H9 (cell line): ENCODE data around the gene PSAPL1. TPM values are rescaled to one million over a fixed set of nuclear protein-coding genes. Genes with fewer than 3 reads are reported as not detected.
A peak's percentile ranks its signal among the peaks of the same experiment; 100 is the strongest.

Experiments used
- DNase-seq: peaks from one replicate; pipeline ENCODE4 v3.0.0-alpha.2; 2017
- H2AFZ ChIP-seq: one replicate; pipeline ENCODE4 v1.6.1; 2013; ENCODE audit warnings: mild to moderate bottlenecking, low read length, control low read depth, moderate library complexity
- H2AK5ac ChIP-seq: 2 replicates; pipeline ENCODE4 v1.6.1; 2013; ENCODE audit warnings: low read length, control low read depth, mixed read lengths; ENCODE audit not compliant: insufficient read length
- H2BK120ac ChIP-seq: one replicate; pipeline ENCODE4 v1.6.1; 2013; ENCODE audit warnings: low read depth, mild to moderate bottlenecking, low read length, control low read depth, inconsistent platforms; ENCODE audit not compliant: poor library complexity, severe bottlenecking
- H2BK12ac ChIP-seq: 2 replicates; pipeline ENCODE4 v1.6.1; 2013; ENCODE audit warnings: low read length, control low read depth, mixed read lengths, low read depth; ENCODE audit not compliant: insufficient read length
- H2BK15ac ChIP-seq: 2 replicates; pipeline ENCODE4 v1.6.1; 2013; ENCODE audit warnings: low read depth, low read length, control low read depth
- H2BK20ac ChIP-seq: one replicate; pipeline ENCODE4 v1.6.1; 2013; ENCODE audit warnings: low read depth, mild to moderate bottlenecking, low read length, control low read depth, inconsistent platforms; ENCODE audit not compliant: poor library complexity, severe bottlenecking
- H2BK5ac ChIP-seq: 2 replicates; pipeline ENCODE4 v1.6.1; 2013; ENCODE audit warnings: low read length, control low read depth, mixed read lengths; ENCODE audit not compliant: insufficient read length
- H3K14ac ChIP-seq: 2 replicates; pipeline ENCODE4 v1.6.1; 2013; ENCODE audit warnings: low read length, control low read depth; ENCODE audit not compliant: insufficient read depth
- H3K18ac ChIP-seq: 2 replicates; pipeline ENCODE4 v1.6.1; 2013; ENCODE audit warnings: low read depth, mild to moderate bottlenecking, mixed read lengths, low read length, control low read depth; ENCODE audit not compliant: insufficient read length
- H3K23ac ChIP-seq: 2 replicates; pipeline ENCODE4 v1.6.1; 2013; ENCODE audit warnings: low read length, control low read depth, mixed read lengths, low read depth; ENCODE audit not compliant: insufficient read length
- H3K23me2 ChIP-seq: 2 replicates; pipeline ENCODE4 v1.6.1; 2013; ENCODE audit warnings: low read depth, mild to moderate bottlenecking, mixed read lengths, low read length, control low read depth; ENCODE audit not compliant: insufficient read length, poor library complexity, severe bottlenecking
- H3K27ac ChIP-seq: 2 replicates; pipeline ENCODE4 v1.5.1; 2013; ENCODE audit warnings: low read length, control low read depth, mixed read lengths, low read depth; ENCODE audit not compliant: insufficient read length
- H3K27me3 ChIP-seq: 2 replicates; pipeline ENCODE4 v1.6.1; 2013; ENCODE audit warnings: low read length, control low read depth, inconsistent platforms; ENCODE audit not compliant: insufficient read depth
- H3K4ac ChIP-seq: 2 replicates; pipeline ENCODE4 v1.6.1; 2013; ENCODE audit warnings: low read depth, mild to moderate bottlenecking, control low read depth, inconsistent platforms, low read length, moderate library complexity
- H3K4me1 ChIP-seq: 2 replicates; pipeline ENCODE4 v1.6.1; 2013; ENCODE audit warnings: low read length, control low read depth, inconsistent platforms; ENCODE audit not compliant: insufficient read depth
- H3K4me2 ChIP-seq: 2 replicates; pipeline ENCODE4 v1.6.1; 2013; ENCODE audit warnings: low read length, control low read depth, mixed read lengths; ENCODE audit not compliant: insufficient read length, insufficient read depth
- H3K56ac ChIP-seq: 2 replicates; pipeline ENCODE4 v1.6.1; 2013; ENCODE audit warnings: low read depth, mild to moderate bottlenecking, mixed read lengths, low read length, control low read depth; ENCODE audit not compliant: insufficient read length
- H3K79me1 ChIP-seq: 2 replicates; pipeline ENCODE4 v1.6.1; 2013; ENCODE audit warnings: low read depth, mild to moderate bottlenecking, moderate library complexity, low read length, control low read depth, inconsistent platforms; ENCODE audit not compliant: insufficient read depth, poor library complexity, severe bottlenecking
- H3K79me2 ChIP-seq: 2 replicates; pipeline ENCODE4 v1.6.1; 2013; ENCODE audit warnings: low read length, control low read depth, inconsistent platforms; ENCODE audit not compliant: insufficient read depth
- H3K9ac ChIP-seq: 2 replicates; pipeline ENCODE4 v1.6.1; 2013; ENCODE audit warnings: low read length, control low read depth, mixed read lengths; ENCODE audit not compliant: insufficient read length; ENCODE audit errors: extremely low read depth
- H3K9me3 ChIP-seq: one replicate; pipeline ENCODE4 v1.6.1; 2013; ENCODE audit warnings: low read depth, low read length, inconsistent platforms; ENCODE audit not compliant: control insufficient read depth
- H3T11ph ChIP-seq: one replicate; pipeline ENCODE4 v1.6.1; 2013; ENCODE audit warnings: mild to moderate bottlenecking, low read length, control low read depth, inconsistent platforms
- H4K20me1 ChIP-seq: one replicate; pipeline ENCODE4 v1.6.1; 2013; ENCODE audit not compliant: control insufficient read depth, insufficient read length, insufficient read depth
- H4K5ac ChIP-seq: 2 replicates; pipeline ENCODE4 v1.6.1; 2013; ENCODE audit warnings: low read depth, mild to moderate bottlenecking, mixed read lengths, low read length, control low read depth; ENCODE audit not compliant: insufficient read length
- H4K8ac ChIP-seq: replicated peaks from 2 replicates; pipeline ENCODE4 v1.6.1; 2013; ENCODE audit warnings: low read length, control low read depth, mixed read lengths, low read depth; ENCODE audit not compliant: insufficient read length
- H4K91ac ChIP-seq: 2 replicates; pipeline ENCODE4 v1.6.1; 2013; ENCODE audit warnings: low read depth, mild to moderate bottlenecking, moderate library complexity, mixed read lengths, low read length, control low read depth; ENCODE audit not compliant: insufficient read length
- H3K27ac Mint-ChIP-seq, 3 experiments: 2 replicates in 2 of 3; 3 replicates in 1 of 3; pipeline ENCODE4 v1.8.0; 2020 to 2021; ENCODE audit warnings: mixed read lengths in 3 of 3, mild to moderate bottlenecking in 1 of 3, moderate library complexity in 1 of 3
- H3K27me3 Mint-ChIP-seq: 2 replicates; pipeline ENCODE4 v1.8.0; 2021; ENCODE audit warnings: low read depth, mild to moderate bottlenecking, moderate library complexity, mixed read lengths
- H3K36me3 Mint-ChIP-seq, 3 experiments: 2 replicates in 2 of 3; 3 replicates in 1 of 3; pipeline ENCODE4 v1.8.0; 2020 to 2021; ENCODE audit warnings: low read depth in 3 of 3, mixed read lengths in 3 of 3; ENCODE audit not compliant: insufficient read depth in 1 of 3
- H3K4me1 Mint-ChIP-seq, 2 experiments: 2 replicates each; pipeline ENCODE4 v1.8.0; 2020; ENCODE audit warnings: mixed read lengths in 2 of 2
- H3K4me3 Mint-ChIP-seq, 2 experiments: 2 replicates in 1 of 2; 3 replicates in 1 of 2; pipeline ENCODE4 v1.8.0; 2020 to 2021; ENCODE audit warnings: mild to moderate bottlenecking in 2 of 2, mixed read lengths in 2 of 2, moderate library complexity in 1 of 2
- H3K9me3 Mint-ChIP-seq, 2 experiments: 2 replicates in 1 of 2; 3 replicates in 1 of 2; pipeline ENCODE4 v1.8.0; 2020; ENCODE audit warnings: mild to moderate bottlenecking in 2 of 2, mixed read lengths in 2 of 2, moderate library complexity in 1 of 2
- WGBS: extraction: QIAGEN DNeasy Blood & Tissue Kit; methylation state at CpG from one replicate; pipeline ENCODE4 v1.1.7; 2013; ENCODE audit warnings: missing lambda C conversion rate, low lambda C conversion rate, mixed read lengths; ENCODE audit not compliant: insufficient read length; ENCODE audit errors: extremely low coverage; 5-methylcytosine and 5-hydroxymethylcytosine counted together
- total RNA-seq: library from RNA; stranded (reverse); gene quantifications from 2 replicates; pipeline ENCODE4 v1.2.1, GENCODE V29; 2021
- TF ChIP-seq, protein P1 (sequence below): fragments of 200-600 bp; sonication (generic); conservative IDR thresholded peaks from 3 replicates; pipeline ENCODE4 v1.8.0; 2021; ENCODE audit warnings: antibody characterized with exemption, mild to moderate bottlenecking

The PSAPL1 gene
- total RNA-seq, 1 experiment from 2014 or later, result 0.04 TPM

DNA sequence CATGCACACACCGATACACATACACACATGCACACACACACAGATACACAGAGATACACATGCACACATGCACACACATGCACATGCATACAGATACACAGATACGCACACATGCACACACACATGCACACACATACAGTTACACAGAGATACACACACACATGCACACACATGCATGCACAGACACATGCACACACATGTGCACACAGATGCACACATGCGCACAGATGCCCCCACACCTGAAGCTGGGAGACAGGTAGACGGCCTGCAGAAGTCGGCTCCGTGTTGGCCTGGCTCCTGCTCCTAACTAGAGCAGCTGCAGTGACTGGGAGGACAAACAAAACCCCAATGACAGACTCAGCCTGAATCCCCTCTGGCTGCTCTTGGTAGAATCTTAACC, 46.8 kb downstream of the PSAPL1 start:
- H2AFZ ChIP-seq, result no peak overlapping the region
- TF ChIP-seq, protein P1, sequence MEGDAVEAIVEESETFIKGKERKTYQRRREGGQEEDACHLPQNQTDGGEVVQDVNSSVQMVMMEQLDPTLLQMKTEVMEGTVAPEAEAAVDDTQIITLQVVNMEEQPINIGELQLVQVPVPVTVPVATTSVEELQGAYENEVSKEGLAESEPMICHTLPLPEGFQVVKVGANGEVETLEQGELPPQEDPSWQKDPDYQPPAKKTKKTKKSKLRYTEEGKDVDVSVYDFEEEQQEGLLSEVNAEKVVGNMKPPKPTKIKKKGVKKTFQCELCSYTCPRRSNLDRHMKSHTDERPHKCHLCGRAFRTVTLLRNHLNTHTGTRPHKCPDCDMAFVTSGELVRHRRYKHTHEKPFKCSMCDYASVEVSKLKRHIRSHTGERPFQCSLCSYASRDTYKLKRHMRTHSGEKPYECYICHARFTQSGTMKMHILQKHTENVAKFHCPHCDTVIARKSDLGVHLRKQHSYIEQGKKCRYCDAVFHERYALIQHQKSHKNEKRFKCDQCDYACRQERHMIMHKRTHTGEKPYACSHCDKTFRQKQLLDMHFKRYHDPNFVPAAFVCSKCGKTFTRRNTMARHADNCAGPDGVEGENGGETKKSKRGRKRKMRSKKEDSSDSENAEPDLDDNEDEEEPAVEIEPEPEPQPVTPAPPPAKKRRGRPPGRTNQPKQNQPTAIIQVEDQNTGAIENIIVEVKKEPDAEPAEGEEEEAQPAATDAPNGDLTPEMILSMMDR, result no peak
- H3K27me3 Mint-ChIP-seq, result peaks cover 4% of the 10 kb centered on the region
- H3K36me3 Mint-ChIP-seq, result no peaks in the 10 kb centered on the region
- no peaks in the 10 kb centered on the region for H3K79me2 ChIP-seq
- H3K23ac ChIP-seq, result no peak overlapping the region
- H2AK5ac ChIP-seq, result no peak overlapping the region
- H3K27ac Mint-ChIP-seq, result no peak overlapping the region
- H3K4ac ChIP-seq, result no peak overlapping the region
- peak; percentile 27 for DNase-seq
- H4K91ac ChIP-seq, result no peak overlapping the region
- no peak overlapping the region for H2BK12ac ChIP-seq
- H3K9me3 ChIP-seq, result no peaks in the 10 kb centered on the region
- H3K23me2 ChIP-seq, result no peaks in the 10 kb centered on the region
- no peaks in the 10 kb centered on the region for H3K79me1 ChIP-seq
- H3K9ac ChIP-seq, result no peak overlapping the region
- H3K27ac ChIP-seq, result no peak overlapping the region
- no peaks in the 10 kb centered on the region for H4K20me1 ChIP-seq
- no peak overlapping the region for H3T11ph ChIP-seq
- H3K14ac ChIP-seq, result no peak overlapping the region
- H2BK5ac ChIP-seq, result no peak overlapping the region
- H2BK15ac ChIP-seq, result no peak overlapping the region
- H3K4me1 ChIP-seq, result no peaks in the 10 kb centered on the region
- peaks cover 3 to 9% of the 10 kb centered on the region in 2 experiments; a peak in 3 of 5 replicates for H3K9me3 Mint-ChIP-seq
- H3K4me3 Mint-ChIP-seq, result no peak overlapping the region
- no peak overlapping the region for H4K5ac ChIP-seq
- H3K27me3 ChIP-seq, result no peaks in the 10 kb centered on the region
- H4K8ac ChIP-seq, result no peak overlapping the region
- H3K56ac ChIP-seq, result no peak overlapping the region
- H3K18ac ChIP-seq, result no peak overlapping the region
- no peak overlapping the region for H2BK20ac ChIP-seq
- no peak overlapping the region for H2BK120ac ChIP-seq
- H3K4me2 ChIP-seq, result no peak overlapping the region
- WGBS, result no CpG with 5 or more reads among the region's 6 CpGs
- peaks cover 3% of the 10 kb centered on the region in 2 experiments; a peak in 2 of 4 replicates for H3K4me1 Mint-ChIP-seq
